CD4-positive, alpha-beta memory T cell (primary cell): ENCODE results near the gene KANSL1. TPM values are rescaled to one million over a fixed set of nuclear protein-coding genes. Genes with fewer than 3 reads are reported as not detected.

ENCODE experiments used
- CTCF ChIA-PET: fragments of 350-600 bp; sonication (Branson Sonifier 250); formaldehyde crosslinking; loops from one replicate; lab custom pipeline; 2021; ENCODE audit warnings: inconsistent platforms; ENCODE audit not compliant: partially characterized antibody; lab: Charles Lee
- POLR2A ChIA-PET: fragments of 350-600 bp; sonication (Branson Sonifier 250); formaldehyde crosslinking; loops from one replicate; lab custom pipeline; 2021; ENCODE audit not compliant: partially characterized antibody; lab: Charles Lee
- DNase-seq, 5 donors: peaks; one replicate each; pipeline versions ENCODE4 v3.0.0 to v3.0.0-alpha.2; 2020 to 2022; ENCODE audit warnings: mixed read lengths in 1 of 5
- H3K27ac ChIP-seq: one replicate; pipeline ENCODE4 v1.7.0; 2013; ENCODE audit warnings: low read depth, low read length
- H3K27me3 ChIP-seq: 2 replicates; pipeline ENCODE4 v1.7.0; 2013; ENCODE audit warnings: mild to moderate bottlenecking, low read length, moderate library complexity; ENCODE audit not compliant: insufficient read depth
- H3K36me3 ChIP-seq: 2 replicates; pipeline ENCODE4 v1.7.0; 2013; ENCODE audit warnings: mild to moderate bottlenecking, low read length, moderate library complexity; ENCODE audit not compliant: insufficient read depth
- H3K4me1 ChIP-seq: 2 replicates; pipeline ENCODE4 v1.7.0; 2013; ENCODE audit warnings: mild to moderate bottlenecking, low read length, moderate library complexity; ENCODE audit not compliant: insufficient read depth
- H3K4me3 ChIP-seq, 2 donors: one replicate each; pipeline ENCODE4 v1.7.0; 2013; ENCODE audit warnings: low read length in 2 of 2, mild to moderate bottlenecking in 1 of 2
- H3K9me3 ChIP-seq, 2 donors: one replicate each; pipeline ENCODE4 v1.7.0; 2013; ENCODE audit warnings: low read length in 2 of 2, control low read depth in 1 of 2; ENCODE audit not compliant: control insufficient read depth in 1 of 2
- H3K27ac Mint-ChIP-seq, 7 donors: one replicate each; pipeline ENCODE4 v1.8.0; 2020 to 2021; ENCODE audit warnings: mixed read lengths in 7 of 7, mild to moderate bottlenecking in 6 of 7, inconsistent platforms in 3 of 7, moderate library complexity in 3 of 7
- H3K27me3 Mint-ChIP-seq, 2 donors: one replicate each; pipeline ENCODE4 v1.8.0; 2020 to 2021; ENCODE audit warnings: mixed read lengths in 2 of 2
- H3K36me3 Mint-ChIP-seq, 2 donors: one replicate each; pipeline ENCODE4 v1.8.0; 2020 to 2021; ENCODE audit warnings: mixed read lengths in 2 of 2, inconsistent platforms in 1 of 2, mild to moderate bottlenecking in 1 of 2
- H3K4me1 Mint-ChIP-seq, 4 donors: one replicate each; pipeline ENCODE4 v1.8.0; 2020 to 2021; ENCODE audit warnings: mixed read lengths in 4 of 4, mild to moderate bottlenecking in 1 of 4
- H3K4me3 Mint-ChIP-seq, 8 donors: one replicate each; pipeline ENCODE4 v1.8.0; 2020 to 2021; ENCODE audit warnings: mixed read lengths in 8 of 8, mild to moderate bottlenecking in 7 of 8, moderate library complexity in 6 of 8, inconsistent platforms in 3 of 8
- H3K9me3 Mint-ChIP-seq, 8 donors: one replicate each; pipeline ENCODE4 v1.8.0; 2020 to 2021; ENCODE audit warnings: mixed read lengths in 8 of 8, mild to moderate bottlenecking in 5 of 8, inconsistent platforms in 3 of 8, moderate library complexity in 1 of 8
- intact Hi-C: fragments of 100-400 bp; cut with micrococcal nuclease; formaldehyde crosslinking; loops from one replicate; pipeline ENCODE4 v1.15.1; 2023
- polyA plus RNA-seq, 2 donors: library from polyadenylated mRNA; unstranded; fragments of 300-500 nt; fragmentation: Illumina TruSeq; gene quantifications; one replicate each; pipeline ENCODE4 v1.2.3, GENCODE V29; 2021
- total RNA-seq, 2 experiments: library from RNA; stranded (reverse); gene quantifications; one replicate each; pipeline ENCODE4 v1.2.3, GENCODE V29; 2021

KANSL1 gene
- total and polyA plus RNA-seq, 4 experiments from 2014 or later = 6.7 to 206 (median 107) TPM

- Mint-ChIP-seq H3K4me1 (peaks cover 68 to 96% (median 82%) of the 10 kb centered on the region in 4 donors), H3K9me3 (no peaks in the 10 kb centered on the region), H3K4me3 (peak overlapping the region in 5 of 8 donors; percentile 15 to 64 (median 49)), H3K36me3 (peaks cover 0 to 12% of the 10 kb centered on the region in 2 donors), H3K27me3 (no peaks in the 10 kb centered on the region), H3K27ac (peak overlapping the region in 5 of 7 donors; percentile 16 to 72 (median 52))
- H3K27ac ChIP-seq = no peak overlapping the region
- H3K36me3 ChIP-seq = no peaks in the 10 kb centered on the region
- no peaks in the 10 kb centered on the region for H3K9me3 ChIP-seq
- intact Hi-C loops = no loop called here
- no peak overlapping the region for H3K4me3 ChIP-seq
- H3K27me3 ChIP-seq = no peaks in the 10 kb centered on the region
- ChIA-PET POLR2A (interaction anchor here (0.6 to 7.3 kb wide), 4 partner anchors 22 to 149 kb away, joined by 3 to 54 read pairs (median 4); partner anchors contain the start of gene KANSL1), CTCF (interaction anchor here (1.2 to 1.6 kb wide), 4 partner anchors 10 to 155 kb away, joined by 3 to 8 read pairs (median 5); partner anchors contain the start of gene KANSL1)
- no peak for DNase-seq
- H3K4me1 ChIP-seq = peaks cover 98% of the 10 kb centered on the region
Observed at GRCh38 chr17:46157443-46158062, 35.7 kb downstream of the KANSL1 start.

GRCh38 chr17:46154151-46154816 lies 38.9 kb downstream of the KANSL1 start:
- Histone ChIP-seq H3K36me3 (no peaks in the 10 kb centered on the region), H3K4me3 (peak overlapping the region in 1 of 2 donors; percentile 17), H3K27ac (peak overlapping the region; percentile 40), H3K9me3 (no peaks in the 10 kb centered on the region), H3K4me1 (peaks cover 98% of the 10 kb centered on the region), H3K27me3 (no peaks in the 10 kb centered on the region)
- Mint-ChIP-seq H3K36me3 (peaks cover 2 to 4% of the 10 kb centered on the region in 2 donors), H3K4me1 (peaks cover 67 to 94% (median 84%) of the 10 kb centered on the region in 4 donors), H3K4me3 (peak overlapping the region; percentile 33 to 84 (median 71)), H3K27ac (peak overlapping the region; percentile 63 to 92 (median 85)), H3K27me3 (no peaks in the 10 kb centered on the region), H3K9me3 (no peaks in the 10 kb centered on the region)
- ChIA-PET CTCF (interaction anchor here (1.3 to 4.1 kb wide), 7 partner anchors 8 to 59 kb away, joined by 4 to 19 read pairs (median 6); partner anchors contain the start of gene KANSL1), POLR2A (interaction anchor here (0.9 to 7.3 kb wide), 12 partner anchors 9 to 58 kb away, joined by 3 to 54 read pairs (median 4); partner anchors contain the start of gene KANSL1)
- DNase-seq = peak; percentile 19 to 65 (median 26)
- intact Hi-C loops = loop anchor here (2.0 to 5.0 kb wide), 3 partner anchors 15 to 39 kb away; partner anchors contain the start of gene KANSL1

DNA sequence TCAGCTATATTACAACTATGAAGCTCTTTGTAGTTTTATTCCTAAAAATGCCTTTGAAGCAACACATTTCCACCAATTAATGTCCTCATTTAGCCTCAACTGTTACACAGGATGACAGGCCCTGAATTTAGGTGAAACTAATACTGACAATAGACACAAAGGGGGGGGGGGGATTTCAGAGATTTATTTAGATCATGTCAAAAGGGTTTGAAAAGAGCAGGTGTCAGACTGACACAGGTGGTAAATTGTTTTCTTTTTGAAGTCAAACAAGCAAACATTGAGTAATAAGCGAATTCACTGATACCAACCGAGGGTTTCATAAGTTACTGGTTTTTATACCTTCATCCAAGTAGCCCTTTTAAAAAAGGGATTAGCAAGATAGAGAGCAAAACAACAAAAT lies 40.8 kb downstream of the KANSL1 start:
- intact Hi-C loops = loop anchor here (5.0 kb wide), 1 partner anchor 35 kb away; no protein-coding TSS in a partner anchor
- H3K27ac ChIP-seq = no peak overlapping the region
- no peaks in the 10 kb centered on the region for H3K27me3 Mint-ChIP-seq
- H3K4me1 Mint-ChIP-seq = peaks cover 69 to 95% (median 88%) of the 10 kb centered on the region in 4 donors
- peak overlapping the region in 6 of 7 donors; percentile 2 to 75 (median 40) for H3K27ac Mint-ChIP-seq
- H3K36me3 Mint-ChIP-seq = peaks cover 3 to 4% of the 10 kb centered on the region in 2 donors
- POLR2A ChIA-PET = interaction anchor here (0.8 to 7.3 kb wide), 2 partner anchors 15 to 40 kb away, joined by 4 to 54 read pairs; partner anchors contain the start of gene KANSL1
- CTCF ChIA-PET = interaction anchor here (0.6 to 4.1 kb wide), 3 partner anchors 11 to 69 kb away, joined by 3 to 19 read pairs (median 4); no protein-coding TSS in a partner anchor
- no peaks in the 10 kb centered on the region for H3K27me3 ChIP-seq
- H3K36me3 ChIP-seq = no peaks in the 10 kb centered on the region
- no peak for DNase-seq
- H3K4me3 Mint-ChIP-seq = peak overlapping the region in 5 of 8 donors; percentile 28 to 66 (median 51)
- H3K4me3 ChIP-seq = no peak overlapping the region
- H3K9me3 Mint-ChIP-seq = no peaks in the 10 kb centered on the region
- H3K4me1 ChIP-seq = peaks cover 98% of the 10 kb centered on the region
- no peaks in the 10 kb centered on the region for H3K9me3 ChIP-seq

- CTCF ChIA-PET = interaction anchor here (0.6 to 4.1 kb wide), 4 partner anchors 12 to 68 kb away, joined by 3 to 19 read pairs (median 4); partner anchors contain the start of gene KANSL1
- POLR2A ChIA-PET = interaction anchor here (0.8 to 7.3 kb wide), 4 partner anchors 8 to 41 kb away, joined by 3 to 54 read pairs (median 4); partner anchors contain the start of gene KANSL1
- Mint-ChIP-seq H3K27me3 (no peaks in the 10 kb centered on the region), H3K4me3 (peak overlapping the region in 2 of 8 donors; percentile 36 to 66), H3K4me1 (peaks cover 68 to 95% (median 87%) of the 10 kb centered on the region in 4 donors), H3K9me3 (no peaks in the 10 kb centered on the region), H3K27ac (peak overlapping the region in 3 of 7 donors; percentile 2 to 60 (median 52)), H3K36me3 (peaks cover 3 to 4% of the 10 kb centered on the region in 2 donors)
- no peaks in the 10 kb centered on the region for H3K36me3 ChIP-seq
- no peaks in the 10 kb centered on the region for H3K9me3 ChIP-seq
- DNase-seq = no peak
- H3K4me3 ChIP-seq = no peak overlapping the region
- H3K4me1 ChIP-seq = peaks cover 97% of the 10 kb centered on the region
- intact Hi-C loops = loop anchor here (5.0 kb wide), 1 partner anchor 34 kb away; no protein-coding TSS in a partner anchor
- no peaks in the 10 kb centered on the region for H3K27me3 ChIP-seq
- H3K27ac ChIP-seq = no peak overlapping the region
Observed at GRCh38 chr17:46151762-46152161, 41.5 kb downstream of the KANSL1 start.

- no peak for DNase-seq
- Mint-ChIP-seq H3K4me3 (peak overlapping the region in 6 of 8 donors; percentile 3 to 52 (median 33)), H3K36me3 (peaks cover 4 to 5% of the 10 kb centered on the region in 2 donors), H3K27me3 (no peaks in the 10 kb centered on the region), H3K27ac (peak overlapping the region in 6 of 7 donors; percentile 0 to 52 (median 43)), H3K4me1 (peaks cover 63 to 95% (median 86%) of the 10 kb centered on the region in 4 donors), H3K9me3 (no peaks in the 10 kb centered on the region)
- H3K27ac ChIP-seq = no peak overlapping the region
- H3K4me3 ChIP-seq = no peak overlapping the region
- no peaks in the 10 kb centered on the region for H3K9me3 ChIP-seq
- ChIA-PET CTCF (interaction anchor here (1.1 to 1.2 kb wide), 3 partner anchors 8 to 63 kb away, joined by 4 to 6 read pairs (median 5); partner anchors contain the start of gene KANSL1), POLR2A (interaction anchor here (0.6 to 7.3 kb wide), 4 partner anchors 9 to 42 kb away, joined by 3 to 54 read pairs (median 4); partner anchors contain the start of gene KANSL1)
- H3K4me1 ChIP-seq = peaks cover 97% of the 10 kb centered on the region
- no peaks in the 10 kb centered on the region for H3K36me3 ChIP-seq
- no peaks in the 10 kb centered on the region for H3K27me3 ChIP-seq
- intact Hi-C loops = loop anchor here (5.0 kb wide), 1 partner anchor 33 kb away; no protein-coding TSS in a partner anchor
Observed at GRCh38 chr17:46150216-46150963, 42.8 kb downstream of the KANSL1 start.

GRCh38 chr17:46148247-46148646 lies 45.0 kb downstream of the KANSL1 start:
- Histone ChIP-seq H3K27ac (no peak overlapping the region), H3K36me3 (no peaks in the 10 kb centered on the region), H3K27me3 (no peaks in the 10 kb centered on the region), H3K9me3 (no peaks in the 10 kb centered on the region), H3K4me1 (peaks cover 94% of the 10 kb centered on the region), H3K4me3 (no peak overlapping the region)
- Mint-ChIP-seq H3K36me3 (peaks cover 4 to 5% of the 10 kb centered on the region in 2 donors), H3K4me1 (peaks cover 64 to 97% (median 88%) of the 10 kb centered on the region in 4 donors), H3K4me3 (peak overlapping the region in 7 of 8 donors; percentile 25 to 73 (median 65)), H3K9me3 (no peaks in the 10 kb centered on the region), H3K27me3 (no peaks in the 10 kb centered on the region), H3K27ac (peak overlapping the region; percentile 58 to 86 (median 78))
- no peak for DNase-seq
- ChIA-PET CTCF (no interaction called here), POLR2A (no interaction called here)
- intact Hi-C loops = no loop called here
